CD4-positive, alpha-beta T cell treated with Interleukin-15 for 1 hour (primary cell): ENCODE measurements around the gene DAZAP1.
"Not testable (repeated sequence)": the region's sequence is repeated elsewhere in the genome, so short reads cannot be mapped to it uniquely, and the experiment has no call there.

Experiments used
- DNase-seq: peaks from one replicate; pipeline ENCODE4 v3.0.0-alpha.2; 2020

DAZAP1 gene

DNA sequence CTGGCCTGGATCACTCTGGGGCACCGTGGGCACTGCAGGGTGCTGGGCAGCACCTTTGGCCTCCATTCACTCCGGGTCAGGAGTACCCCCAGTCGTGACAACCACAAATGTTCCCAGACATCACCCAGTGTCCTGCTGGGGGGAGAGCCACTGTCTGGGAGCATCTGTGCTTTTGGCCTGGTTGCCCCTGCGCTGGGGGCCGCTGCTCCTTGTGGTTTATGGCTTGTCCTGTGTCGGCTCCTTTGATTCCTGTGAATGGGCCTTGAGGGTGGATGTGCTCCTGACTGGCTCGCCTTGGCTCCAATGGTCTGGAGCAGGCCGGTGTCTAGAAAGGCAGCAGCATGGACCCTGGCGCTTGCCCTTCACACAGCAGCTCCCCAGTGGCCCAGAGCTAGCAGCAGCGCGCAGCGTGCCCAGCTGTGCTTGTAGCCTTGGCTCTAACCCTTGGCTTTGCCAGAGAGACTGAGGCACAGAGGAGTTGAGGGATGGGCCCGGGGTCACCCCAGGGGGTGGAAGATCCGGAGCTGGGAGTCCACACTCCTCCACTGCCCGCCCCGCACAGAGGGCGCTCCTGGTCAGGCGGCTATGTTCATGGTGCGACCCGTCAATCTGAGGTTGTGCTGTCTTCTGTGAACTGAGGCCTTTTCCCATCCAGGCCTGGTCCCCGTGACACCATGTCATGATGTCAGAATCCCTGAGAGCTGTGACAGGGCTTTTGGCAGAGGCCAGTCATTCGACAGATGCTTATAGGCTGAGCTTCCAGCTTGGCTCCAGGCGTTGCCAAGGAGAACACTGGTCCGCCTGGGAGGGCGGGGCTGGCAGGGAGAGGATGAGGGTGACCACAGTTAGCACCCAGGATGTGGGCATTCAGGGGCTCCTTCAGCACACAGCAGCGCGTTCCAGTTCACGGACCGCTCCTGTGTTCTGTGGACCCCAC, 4.1 kb downstream of the DAZAP1 start:
- no peak for DNase-seq

DNA sequence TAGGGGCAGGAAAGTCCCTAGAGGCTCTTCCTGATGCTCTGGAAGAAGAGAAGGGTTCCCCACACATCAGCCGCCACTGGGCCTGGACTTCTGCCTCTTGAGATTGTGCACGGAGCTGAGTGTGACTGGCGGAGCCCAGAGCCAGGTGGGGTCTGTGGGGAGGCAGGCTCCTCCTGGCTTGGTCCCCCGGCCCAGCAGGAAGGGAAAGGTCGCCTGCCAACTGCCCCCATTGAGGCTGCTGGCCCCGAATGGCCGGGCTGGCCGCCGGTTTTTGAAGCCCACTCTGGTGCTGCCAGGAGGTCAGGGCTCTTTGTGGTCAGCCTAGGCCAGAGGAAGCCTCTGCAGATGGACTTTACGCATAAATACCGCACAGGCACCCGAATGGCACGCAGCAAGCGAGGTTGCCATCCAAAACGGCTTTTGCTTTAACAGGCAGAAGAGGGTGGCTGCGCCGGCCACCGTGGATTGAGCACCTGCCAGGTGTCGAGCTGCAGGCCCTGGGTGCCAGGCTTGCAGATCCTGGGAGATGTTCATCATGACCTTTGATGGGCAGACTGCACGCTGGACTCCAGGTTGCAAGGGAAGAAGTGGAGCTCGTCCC, 5.0 kb downstream of the DAZAP1 start:
- DNase-seq = no peak

DNA sequence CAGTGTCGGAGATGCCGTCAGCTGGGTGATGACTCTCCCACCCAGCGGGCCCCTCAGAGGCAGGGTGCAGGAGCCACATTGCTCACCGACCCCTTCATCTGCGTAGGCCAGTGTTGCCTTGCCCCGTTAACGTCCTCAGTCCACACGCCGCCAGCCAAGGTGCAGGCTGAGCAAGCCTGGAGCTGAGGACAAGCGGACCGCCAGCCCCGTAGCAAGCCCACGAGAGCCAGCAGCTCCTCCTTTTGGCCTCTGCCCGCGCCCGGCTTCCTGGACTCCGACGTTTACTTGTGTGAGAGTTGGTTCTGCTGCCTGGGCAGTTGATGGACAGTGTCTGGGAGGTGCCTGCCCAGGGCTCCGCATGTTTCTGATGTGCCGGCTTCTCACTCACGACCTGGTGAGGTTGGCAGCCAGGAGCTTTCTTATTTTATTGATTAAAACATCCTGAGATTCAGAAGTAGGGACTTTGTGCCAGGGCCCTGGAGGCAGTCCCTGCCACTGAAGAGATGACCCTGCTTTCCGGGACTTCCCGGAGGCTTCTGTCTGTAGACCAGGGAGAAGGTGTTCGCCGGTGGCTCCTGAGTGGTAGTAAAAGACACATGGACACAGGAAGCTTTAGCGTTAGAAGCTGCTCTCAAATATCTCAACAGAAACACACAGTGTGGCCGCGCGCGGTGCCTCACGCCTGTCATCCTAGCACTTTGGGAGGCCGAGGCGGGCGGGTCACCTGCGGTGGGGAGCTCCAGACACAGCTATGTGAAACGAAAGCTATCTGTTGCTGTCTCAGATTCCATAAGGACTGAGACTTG, 5.8 kb downstream of the DAZAP1 start:
- no peak for DNase-seq

DNA sequence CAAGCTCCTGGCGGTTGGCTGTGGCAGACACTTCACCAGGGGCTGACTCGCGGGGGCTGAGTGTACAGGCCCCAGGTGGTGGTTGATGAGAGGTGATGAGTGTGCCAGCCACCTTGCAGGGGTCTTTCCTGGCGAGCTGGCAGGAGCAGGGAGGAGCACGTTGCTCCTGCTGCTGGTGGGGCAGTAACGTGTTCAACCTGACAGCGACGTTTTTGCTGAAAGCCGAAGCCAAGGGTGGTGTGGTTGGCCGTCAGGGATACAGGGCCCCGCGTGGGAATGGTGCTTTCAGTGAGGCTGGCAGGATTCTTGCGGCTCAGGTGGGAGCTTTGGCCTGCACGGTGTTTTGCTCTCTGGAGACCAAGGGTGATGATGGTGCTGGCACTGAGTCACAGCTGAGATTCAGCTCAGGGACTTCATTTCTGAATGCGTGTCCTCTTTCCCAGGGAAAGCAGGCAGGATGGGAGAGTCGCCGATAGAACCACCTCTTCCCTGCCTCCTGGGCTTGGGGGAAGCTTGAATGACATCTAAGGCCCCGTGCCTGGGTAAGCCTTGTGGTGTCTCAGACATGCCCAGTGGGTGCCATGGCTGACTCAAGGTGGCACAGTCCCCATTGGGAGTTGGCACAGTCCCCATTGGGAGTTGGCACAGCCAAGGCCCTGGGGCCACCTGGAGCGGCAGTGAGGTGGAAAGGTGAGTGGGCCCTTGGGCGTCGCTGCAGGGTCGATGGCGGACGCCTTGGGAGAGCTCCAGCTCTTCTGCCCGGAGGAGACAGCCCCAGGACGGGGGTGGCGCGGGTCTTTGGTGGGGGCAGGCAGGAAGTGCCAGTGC, 8.8 kb downstream of the DAZAP1 start:
- no peak for DNase-seq

DNA sequence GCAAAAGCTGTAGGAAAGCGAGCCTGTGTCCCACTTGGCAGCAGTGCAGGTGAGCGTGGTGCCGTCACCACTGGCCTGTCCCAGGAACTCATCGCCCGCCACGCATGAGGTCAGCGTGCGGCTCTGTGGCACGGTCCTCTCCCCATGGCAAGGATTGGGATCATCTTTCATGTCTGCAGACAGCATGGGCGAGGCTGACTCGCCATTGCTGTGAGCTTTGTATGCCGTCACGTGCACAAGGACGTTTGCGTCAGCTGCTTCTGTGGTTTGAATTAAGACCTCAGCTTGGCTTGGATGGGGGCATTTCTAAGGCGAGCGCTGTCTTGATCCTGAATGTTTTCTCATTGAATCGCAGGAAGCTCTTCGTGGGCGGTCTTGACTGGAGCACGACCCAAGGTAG, 9.8 kb downstream of the DAZAP1 start:
- DNase-seq = no peak

DNA sequence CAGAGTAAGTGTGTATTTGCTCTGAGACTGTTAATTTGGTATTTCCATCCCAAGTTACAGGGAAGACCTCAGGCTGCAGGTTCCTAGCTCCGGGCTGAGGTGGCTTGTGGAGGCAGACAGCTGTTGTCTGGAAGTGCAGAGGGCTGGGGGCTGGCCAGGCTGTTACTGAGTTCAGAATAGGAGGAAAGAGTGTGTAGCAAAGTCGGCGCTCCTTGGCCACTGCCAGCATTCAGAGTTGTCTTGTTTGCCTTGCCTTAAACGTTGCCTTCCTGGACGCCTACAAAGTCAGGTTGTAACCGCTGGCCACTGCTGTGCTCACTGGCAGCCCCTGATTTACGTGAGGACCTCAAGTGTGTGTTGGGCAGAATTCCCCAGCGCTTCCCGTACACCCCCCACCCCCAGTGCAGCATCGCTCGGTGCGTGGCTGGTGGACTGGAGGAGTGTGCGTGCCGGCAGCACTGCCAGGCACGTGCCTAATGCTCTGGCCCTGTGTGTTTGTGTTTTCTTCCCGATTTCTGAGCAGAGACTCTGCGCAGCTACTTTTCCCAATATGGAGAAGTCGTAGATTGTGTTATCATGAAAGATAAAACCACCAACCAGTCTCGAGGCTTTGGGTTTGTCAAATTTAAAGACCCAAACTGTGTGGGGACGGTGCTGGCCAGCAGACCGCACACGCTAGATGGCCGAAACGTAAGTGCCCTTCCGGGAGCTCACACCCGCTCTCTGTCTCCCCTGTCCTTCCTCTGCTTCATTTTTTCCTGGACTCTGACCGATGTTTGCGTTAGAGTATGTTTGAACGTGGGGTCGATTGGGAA, 10.5 kb downstream of the DAZAP1 start:
- DNase-seq = no peak

DNA sequence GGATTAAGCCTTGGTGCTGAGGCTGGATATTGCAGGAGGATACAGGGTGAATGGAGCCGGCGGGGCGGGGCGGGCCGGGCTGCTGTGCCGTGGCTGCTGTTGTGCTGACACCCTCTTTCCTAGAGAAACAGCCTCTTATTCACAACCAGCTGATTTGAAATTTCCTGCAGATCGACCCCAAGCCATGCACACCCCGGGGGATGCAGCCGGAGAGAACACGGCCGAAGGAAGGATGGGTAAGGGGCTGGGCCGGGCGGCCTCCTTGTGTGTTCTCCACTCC, 11.1 kb downstream of the DAZAP1 start:
- DNase-seq = no peak

DNA sequence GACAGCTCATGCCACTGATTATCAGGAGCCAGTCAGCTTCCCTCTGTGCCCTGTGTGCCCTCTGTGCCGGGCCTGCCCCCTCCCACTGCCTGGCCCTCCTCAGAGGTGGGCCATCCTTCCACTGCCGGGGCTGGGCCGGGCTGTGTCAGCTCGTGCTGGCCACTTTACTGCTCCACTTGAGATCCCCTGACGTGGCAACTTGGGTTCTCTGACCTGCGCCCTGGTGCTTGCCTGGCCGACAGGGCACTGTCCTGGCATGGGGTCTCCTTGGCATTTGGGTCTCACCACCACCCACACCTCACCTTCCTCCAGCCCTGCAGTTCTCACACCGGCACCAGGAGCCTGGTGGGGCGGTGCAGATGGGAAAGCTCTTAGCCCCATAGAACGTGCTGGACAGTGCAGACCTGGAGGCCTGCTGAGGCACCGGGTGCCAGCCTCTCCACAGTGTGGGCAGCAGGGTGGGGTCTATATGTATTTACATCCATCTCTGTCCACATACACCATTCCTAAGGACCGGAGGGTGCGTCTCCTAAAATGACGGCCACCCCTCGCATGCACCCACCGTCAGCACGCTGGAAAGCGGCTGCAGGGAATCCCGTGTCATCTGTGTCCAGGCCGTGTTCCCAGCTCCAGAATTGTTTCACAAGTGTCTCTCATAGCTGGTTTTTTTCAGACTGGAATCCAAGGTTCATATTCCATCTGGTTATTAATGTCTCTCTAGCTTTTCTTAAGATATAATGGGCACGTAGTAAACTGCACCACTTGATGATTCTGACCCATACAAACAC, 11.8 kb downstream of the DAZAP1 start:
- no peak for DNase-seq

DNA sequence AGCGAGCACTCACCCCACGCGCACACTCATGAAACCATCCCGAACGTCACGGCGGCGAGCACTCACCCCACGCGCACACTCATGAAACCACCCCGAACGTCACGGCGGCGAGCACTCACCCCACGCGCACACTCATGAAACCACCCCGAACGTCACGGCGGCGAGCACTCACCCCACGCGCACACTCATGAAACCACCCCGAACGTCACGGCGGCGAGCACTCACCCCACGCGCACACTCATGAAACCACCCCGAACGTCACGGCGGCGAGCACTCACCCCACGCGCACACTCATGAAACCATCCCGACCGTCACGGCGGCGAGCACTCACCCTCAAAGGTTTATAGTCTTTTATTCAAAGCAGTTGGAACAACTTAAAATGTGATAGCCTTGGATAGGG, 12.7 kb downstream of the DAZAP1 start:
- not testable (repeated sequence) for DNase-seq

DNA sequence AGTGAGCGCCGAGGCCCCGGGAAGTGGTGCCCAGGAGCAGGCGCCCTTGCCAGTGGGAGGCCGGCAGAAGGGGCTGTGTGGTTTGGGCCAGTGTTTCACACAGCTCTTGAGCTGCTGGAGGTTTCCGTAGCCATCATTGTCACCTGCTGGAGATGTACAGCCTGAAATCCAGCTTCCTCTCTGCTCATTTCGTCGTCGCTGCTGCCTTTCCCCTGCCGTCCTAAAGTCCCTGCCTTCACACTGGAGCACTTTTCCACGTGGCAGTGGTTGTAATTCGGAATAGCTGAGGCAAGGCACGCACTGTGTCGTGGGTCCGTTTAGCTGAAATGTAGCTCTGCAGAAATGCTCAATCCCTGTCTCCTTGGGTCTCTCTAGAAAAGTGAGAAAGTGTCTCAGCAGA, 13.2 kb downstream of the DAZAP1 start:
- DNase-seq = no peak

DNA sequence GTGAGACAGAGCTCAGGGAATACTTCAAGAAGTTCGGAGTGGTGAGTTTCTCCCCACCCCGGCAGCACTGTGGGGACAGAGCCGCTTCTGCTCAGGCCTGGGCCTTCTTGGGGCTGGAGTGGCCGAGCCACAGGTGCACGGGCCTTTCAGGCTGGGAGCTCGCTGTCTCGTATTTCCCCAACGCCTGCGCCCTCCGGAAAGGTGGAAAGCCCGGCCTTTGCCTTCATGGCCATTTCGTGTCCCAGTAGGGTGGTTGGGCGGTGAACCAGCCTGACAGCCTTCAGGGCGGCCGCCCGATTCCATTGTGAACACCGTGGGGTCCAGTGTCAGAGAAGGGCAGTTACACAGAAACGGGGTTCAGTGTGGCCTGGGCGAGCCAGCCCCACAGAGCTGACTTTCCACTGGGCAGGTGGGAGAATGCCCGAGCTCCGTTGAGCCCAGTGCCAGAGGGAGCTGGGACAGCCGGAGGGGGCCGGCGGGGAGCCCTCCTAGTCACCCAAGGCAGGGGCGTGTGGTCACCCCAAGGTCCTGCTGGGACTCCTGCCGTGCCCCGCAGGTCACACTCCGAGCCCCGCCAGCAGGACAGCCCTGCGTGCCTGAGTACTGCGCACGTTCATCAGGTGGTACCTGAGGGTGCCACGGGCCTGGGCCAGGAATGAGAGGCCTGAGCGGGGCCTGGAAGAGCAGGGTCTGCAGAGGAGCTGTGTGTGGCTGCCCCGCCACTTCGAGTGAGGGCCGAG, 14.0 kb downstream of the DAZAP1 start:
- no peak for DNase-seq

DNA sequence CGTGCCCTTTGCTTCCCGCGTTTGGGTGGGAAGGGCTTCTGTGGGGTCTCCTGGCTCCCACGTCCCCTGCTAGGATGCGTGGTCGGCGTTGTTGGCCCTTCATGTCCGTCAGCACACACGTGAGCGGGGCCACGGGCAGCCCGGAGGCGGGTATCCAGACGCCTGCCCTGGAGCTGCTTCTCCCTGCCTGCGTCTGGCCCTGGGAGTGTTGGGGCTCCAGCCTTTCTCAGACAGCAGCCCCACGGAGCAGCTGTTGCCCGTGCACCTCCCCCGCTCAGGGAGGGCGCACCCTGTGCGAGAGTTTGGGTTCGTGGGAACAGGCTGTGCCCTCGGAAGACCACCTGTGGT, 14.5 kb downstream of the DAZAP1 start:
- no peak for DNase-seq

DNA sequence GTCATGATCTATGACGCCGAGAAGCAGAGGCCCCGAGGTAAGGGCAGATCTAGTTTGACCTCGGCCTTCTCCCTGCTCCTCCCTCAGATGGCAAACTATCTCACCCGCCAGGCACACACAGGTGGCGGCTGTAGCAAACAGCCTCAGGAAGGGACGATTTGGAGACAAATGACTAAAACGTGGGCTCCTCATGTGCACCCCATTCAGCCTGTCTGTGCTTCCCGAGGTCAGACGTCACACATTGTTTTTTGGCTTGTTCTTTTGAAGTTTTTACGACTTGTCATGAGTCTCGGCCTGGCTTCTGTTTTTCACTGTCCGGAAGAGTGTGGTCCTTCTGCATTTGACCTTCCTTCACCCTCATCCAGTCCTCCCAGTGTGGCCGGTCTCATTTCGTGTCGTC, 15.0 kb downstream of the DAZAP1 start:
- no peak for DNase-seq

DNA sequence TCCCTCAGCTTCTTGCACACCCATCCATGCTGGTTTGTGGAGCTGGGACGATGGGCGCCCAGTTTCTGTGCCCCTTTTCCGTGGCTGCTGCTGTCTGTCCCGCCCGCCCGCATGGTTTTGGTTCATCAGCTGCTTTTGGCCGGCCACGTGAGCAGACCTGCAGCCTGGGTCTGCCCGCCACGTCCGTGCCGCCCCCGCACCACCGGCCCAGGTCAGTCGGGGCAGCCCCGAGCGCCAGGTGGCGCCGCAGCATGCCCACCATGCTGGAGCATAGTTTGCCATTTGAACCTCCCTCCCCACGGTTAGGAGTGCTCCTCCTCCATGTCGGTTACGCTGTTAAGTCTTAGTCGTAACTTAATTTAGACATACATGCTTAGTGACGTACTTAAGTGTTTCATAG, 15.6 kb downstream of the DAZAP1 start:
- no peak for DNase-seq

DNA sequence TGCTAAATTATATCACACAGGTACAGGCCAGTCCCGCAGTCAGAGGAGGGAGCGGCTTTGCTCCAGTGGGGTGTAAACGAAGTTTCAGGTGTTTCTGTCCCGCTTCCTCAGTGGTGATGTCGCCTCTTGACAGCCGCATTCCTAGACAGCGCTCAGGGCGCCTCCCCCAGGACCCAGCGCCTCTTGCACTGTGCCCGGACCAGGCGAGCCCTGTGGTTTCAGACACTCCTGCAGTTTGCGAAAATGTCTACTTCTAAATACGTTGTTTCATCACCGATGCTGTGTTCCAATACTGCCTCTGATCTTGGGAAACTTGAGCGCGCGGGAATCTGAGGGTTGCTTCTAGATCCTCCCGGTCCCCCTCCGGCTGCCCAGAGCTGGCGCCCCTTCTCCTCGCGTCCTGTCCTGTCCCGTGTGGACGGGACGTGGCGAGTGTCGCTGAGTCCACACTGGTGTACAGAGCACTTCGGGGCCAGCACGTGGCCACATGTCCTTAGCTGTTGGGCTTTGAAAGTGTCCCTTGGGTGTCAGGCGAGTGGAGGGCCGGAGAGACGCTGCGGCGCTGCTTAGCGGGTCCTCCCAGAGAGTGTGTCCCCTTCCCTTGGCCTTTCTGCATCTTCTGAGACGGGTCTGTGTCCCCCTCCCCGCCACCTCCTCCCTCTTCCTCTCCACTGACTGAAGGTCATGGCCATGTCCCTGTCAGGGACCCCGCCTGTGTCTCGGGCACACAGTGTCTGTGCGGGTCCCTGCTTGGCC, 16.2 kb downstream of the DAZAP1 start:
- no peak for DNase-seq

DNA sequence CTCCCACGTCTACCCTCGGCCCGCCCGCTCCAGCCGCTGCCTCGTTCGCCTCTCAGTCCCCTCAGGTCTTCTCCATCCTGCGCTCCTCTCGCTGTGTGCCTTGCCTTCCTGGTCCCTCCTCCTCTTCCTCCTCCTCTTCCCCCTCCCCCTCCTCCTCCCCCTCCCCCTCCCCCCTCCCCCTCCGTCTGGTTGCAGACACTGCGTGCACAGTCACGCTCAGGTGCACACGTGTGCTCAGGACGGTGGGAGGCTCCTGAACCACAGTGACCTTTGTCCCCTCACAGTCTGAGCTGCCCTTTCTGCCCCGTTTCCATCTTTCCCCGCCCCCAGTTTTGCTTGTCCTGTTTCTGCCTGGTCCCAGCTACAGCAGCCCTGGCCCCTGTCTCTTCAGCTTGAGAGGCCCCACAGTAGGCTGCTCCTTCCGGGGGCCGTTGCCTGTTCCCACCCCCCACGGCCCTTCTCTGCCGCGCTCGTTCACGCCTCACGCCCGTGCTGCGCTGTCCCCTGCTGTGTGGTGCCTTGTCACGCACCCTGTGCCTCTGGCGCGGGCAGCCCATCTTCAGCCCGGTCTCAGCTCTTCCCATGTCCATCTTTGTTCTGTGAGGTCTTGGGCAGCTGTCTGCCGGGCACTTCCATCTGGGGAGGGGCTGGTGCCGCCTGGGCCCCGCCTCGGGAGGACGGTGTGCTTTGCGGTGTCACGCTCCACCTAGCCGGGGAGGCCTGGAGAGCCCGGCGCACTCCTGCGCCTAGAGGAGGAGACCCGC, 17.0 kb downstream of the DAZAP1 start:
- DNase-seq = no peak

DNA sequence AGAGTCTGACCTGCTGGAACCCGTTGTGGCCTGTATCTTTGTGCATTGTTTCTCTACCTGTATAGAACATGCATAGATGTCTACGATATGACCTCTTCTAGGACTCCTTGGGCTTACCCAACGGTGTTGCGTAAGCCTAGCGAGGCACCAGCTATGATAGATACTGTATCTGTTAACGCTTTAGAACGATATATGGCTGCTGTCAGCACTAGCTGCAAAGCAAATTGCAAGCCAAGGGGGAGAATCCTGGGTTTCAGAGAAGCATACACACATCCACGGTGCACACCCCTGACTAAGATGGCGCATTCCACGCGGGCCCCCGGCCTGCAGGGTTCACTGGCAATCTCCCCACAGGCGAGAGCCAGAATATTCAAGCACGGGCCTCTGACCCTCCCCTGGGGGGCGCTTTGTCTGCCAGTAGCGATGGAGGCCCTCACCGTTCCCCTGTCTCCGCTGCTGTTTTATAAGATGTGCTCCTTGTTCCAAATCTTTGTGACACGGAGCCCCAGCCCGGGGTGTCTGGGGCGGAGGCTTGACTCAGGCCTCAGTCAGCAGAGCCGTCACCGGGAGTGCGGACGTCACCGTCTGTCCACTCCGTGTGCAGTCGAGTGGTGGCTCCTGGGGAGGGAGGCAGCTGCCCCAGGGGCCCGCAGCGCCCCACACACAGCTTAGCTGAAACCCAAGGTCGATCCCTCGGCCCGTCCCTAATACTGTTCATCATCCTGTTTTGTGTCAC, 17.9 kb downstream of the DAZAP1 start:
- DNase-seq = no peak

DNA sequence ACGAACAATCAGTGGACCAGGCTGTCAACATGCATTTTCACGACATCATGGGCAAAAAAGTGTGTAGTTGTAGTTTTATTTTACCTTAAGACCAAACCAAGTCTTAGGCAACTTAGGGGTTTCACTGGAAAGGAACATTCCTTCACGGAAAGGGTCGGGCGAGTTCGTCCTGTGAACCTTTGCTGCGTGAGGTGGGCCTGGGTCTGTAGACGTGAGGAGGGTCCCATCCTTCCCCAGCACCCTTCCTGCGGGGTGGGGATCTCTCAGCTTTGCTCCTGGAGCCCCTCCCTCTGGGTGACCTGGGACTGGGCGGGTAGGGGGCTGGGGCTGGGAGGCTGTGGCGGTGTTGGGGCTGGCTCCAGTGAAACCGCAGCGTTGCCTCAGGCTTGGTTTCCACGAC, 18.5 kb downstream of the DAZAP1 start:
- no peak for DNase-seq
